GM19397 (cell line): ENCODE data around the gene DISP2.

Source experiments
- ATAC-seq: cut with Tn5 transposase; IDR thresholded peaks from one replicate; pipeline ENCODE4 v1.9.1; 2021; ENCODE audit warnings: mild to moderate bottlenecking, moderate library complexity; ENCODE audit not compliant: unreplicated experiment

DISP2 gene

DNA sequence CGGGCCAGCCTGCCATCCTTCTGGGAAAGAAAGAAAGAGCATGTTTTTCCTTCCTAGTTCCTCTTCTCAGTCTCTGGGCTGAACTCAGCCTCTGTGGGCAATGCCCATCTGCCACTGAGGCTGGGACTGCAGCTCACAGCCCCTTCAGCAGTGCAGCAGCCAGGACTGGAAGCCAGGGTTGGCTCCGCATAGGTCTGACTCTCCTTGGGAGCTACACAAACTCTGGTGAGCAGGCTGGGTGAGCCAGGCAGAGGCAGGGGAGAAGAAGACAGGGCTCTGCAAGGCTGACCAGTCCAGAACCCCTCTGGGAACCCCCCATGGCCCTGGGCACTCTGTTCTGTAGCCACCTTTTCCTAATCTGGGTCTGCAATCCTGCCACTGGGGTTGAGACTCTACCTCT is 3.6 kb downstream of the DISP2 start:
- no peak for ATAC-seq

DNA sequence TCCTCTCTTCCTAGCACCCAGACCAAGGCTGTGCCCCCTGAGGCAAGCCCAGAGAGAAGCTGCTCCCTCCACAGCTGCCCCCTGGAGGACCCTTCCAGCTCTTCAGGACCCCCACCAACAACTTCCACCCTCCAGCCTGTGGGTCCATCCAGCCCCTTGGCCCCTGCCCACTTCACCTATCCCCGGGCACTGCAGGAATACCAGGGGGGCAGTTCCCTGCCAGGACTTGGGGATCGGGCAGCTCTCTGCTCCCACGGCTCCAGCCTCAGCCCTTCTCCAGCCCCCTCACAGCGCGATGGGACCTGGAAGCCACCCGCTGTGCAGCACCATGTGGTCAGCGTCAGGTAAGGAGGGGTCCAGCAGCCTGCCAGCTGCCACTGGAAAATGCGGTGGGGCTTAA is 5.6 kb downstream of the DISP2 start:
- no peak for ATAC-seq

GRCh38 chr15:40364251-40364650 is 6.2 kb downstream of the DISP2 start:
- ATAC-seq: no peak

GRCh38 chr15:40365016-40365415 is 7.0 kb downstream of the DISP2 start:
- ATAC-seq: no peak

GRCh38 chr15:40365624-40366456 is 7.8 kb downstream of the DISP2 start:
- ATAC-seq: no peak

- no peak for ATAC-seq
Measured at GRCh38 chr15:40366457-40367370, 8.7 kb downstream of the DISP2 start.

DNA sequence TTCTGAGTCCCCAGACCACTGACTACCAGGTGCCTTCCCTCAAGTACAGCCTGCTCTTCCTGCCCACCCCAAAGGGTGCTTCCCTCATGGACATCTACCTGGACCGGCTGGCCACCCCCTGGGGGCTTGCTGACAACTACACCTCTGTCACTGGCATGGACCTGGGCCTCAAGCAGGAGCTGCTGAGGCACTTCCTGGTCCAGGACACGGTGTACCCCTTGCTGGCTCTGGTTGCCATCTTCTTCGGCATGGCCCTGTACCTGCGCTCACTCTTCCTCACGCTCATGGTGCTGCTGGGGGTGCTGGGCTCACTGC is 9.3 kb downstream of the DISP2 start:
- no peak for ATAC-seq

DNA sequence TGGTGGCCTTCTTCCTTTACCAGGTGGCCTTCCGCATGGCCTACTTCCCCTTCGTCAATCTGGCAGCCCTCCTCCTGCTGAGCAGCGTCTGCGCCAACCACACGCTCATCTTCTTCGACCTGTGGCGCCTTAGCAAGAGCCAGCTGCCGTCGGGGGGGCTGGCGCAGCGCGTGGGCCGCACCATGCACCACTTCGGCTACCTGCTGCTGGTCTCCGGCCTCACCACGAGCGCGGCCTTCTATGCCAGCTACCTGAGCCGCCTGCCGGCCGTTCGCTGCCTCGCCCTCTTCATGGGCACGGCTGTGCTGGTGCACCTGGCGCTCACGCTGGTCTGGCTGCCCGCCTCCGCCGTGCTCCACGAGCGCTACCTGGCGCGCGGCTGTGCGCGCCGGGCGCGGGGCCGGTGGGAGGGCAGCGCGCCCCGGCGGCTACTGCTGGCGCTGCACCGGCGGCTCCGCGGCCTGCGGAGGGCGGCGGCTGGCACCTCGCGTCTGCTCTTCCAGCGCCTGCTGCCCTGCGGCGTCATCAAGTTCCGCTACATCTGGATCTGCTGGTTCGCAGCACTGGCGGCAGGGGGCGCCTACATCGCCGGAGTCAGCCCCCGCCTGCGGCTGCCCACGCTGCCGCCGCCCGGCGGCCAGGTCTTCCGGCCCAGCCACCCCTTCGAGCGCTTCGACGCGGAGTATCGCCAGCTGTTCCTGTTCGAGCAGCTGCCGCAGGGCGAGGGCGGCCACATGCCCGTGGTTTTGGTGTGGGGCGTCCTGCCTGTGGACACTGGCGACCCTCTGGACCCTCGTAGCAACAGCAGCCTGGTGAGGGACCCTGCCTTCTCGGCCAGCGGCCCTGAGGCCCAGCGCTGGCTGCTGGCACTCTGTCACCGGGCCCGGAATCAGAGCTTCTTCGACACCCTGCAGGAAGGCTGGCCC is 9.9 kb downstream of the DISP2 start:
- ATAC-seq: peak; percentile 85

GRCh38 chr15:40368719-40369473 is 10.9 kb downstream of the DISP2 start:
- no peak for ATAC-seq

GRCh38 chr15:40369474-40369869 is 11.5 kb downstream of the DISP2 start:
- no peak for ATAC-seq

DNA sequence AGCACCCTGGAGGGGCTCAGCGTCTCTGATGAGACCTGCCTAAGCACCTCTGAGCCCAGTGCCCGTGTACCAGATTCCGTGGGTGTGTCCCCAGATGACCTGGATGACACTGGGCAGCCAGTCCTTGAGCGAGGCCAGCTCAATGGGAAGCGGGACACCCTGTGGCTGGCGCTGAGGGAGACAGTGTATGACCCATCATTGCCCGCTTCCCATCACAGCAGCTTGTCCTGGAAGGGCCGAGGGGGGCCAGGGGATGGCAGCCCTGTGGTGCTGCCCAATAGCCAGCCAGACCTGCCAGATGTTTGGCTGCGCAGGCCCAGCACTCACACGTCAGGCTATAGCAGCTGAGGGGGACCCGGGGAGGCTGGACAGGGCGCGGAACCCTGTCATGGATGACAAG is 12.0 kb downstream of the DISP2 start:
- no peak for ATAC-seq

GRCh38 chr15:40372981-40373380 is 15.0 kb downstream of the DISP2 start:
- no peak for ATAC-seq

GRCh38 chr15:40377606-40378005 is 19.6 kb downstream of the DISP2 start:
- no peak for ATAC-seq

DNA sequence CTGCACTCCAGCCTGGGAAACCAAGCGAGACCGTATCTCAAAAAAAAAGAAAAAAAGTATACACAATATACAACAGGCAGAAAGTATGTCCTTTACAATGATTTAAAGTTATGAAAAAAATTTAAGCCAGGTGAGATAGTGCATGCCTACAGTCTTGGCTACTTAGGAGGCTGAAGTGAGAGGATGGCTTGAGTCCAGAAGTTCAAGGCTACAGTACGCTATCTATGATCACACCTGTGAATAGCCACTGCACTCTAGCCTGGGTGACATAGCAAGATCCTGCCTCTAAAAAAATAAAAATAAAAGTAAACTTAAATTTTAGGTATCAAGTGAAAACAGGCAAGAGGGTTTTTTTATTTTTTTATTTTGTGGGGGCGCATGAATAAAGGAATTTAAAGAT is 21.4 kb downstream of the DISP2 start:
- ATAC-seq: no peak

DNA sequence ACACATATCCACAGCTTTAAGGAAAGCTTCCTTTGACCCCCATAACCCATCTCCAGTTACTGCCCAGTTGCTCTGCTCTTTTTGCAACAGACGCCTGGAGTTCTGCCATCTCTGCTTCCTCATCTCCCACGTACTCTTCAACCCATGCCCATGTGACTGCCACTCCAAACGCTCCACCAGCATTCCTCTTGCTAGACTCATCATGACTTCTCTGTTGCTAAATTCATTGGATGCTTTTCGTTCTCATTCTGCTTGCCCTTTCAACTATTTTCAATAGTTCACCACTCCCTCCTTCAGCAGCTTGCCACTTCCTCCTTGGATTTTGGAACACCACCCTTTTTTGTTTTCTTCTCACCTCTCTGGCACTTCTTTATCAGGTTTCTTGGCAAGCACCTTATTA is 21.8 kb downstream of the DISP2 start:
- no peak for ATAC-seq

DNA sequence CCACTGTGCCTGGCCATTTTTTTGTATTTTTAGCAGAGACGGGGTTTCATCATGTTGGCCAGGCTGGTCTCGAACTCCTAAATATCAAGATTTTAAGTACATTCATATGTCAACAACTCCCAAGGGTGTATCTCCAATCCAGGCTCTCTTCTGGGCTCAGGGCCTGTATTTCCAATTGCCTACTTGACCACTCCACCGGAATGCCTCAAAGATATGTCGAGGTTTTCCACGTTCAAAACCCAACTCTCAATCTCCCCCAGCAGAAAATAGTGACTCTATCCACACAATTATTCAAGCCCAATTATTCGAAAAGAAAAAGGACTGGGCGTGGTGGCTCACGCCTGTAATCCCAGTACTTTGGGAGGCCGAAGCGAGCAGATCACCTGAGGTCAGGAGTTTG is 22.6 kb downstream of the DISP2 start:
- no peak for ATAC-seq

DNA sequence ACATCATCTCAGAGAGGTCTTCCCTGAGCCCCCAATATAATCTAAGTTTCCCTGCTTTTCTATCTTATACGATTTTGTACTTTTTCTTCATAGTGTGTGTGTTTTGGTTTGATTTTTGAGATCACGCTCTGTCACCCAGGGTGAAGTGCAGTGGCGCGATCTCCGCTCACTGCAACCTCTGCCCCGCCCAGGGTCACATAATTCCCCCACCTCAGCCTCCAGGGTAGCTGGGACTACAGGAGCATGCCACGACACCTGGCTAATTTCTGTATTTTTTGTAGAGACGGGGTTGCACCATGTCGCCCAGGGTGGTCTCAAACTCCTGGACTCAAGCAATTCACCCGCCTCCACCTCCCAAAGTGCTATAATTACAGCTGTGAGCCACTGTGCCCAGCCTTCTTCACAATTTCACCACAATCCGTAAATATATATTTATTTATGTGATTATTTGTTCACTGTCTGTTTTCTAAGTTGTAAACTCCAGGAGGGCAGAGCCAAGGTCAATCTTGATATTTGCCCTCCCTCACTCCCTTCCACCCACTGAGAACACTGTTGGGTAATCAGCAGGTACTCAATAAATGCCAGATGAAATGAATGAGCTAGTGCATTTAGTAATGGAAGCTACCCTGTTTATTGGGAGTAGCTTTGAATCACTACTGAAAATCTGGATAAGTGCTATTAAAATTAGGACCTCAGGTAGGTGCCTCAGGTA is 24.0 kb downstream of the DISP2 start:
- ATAC-seq: no peak

GRCh38 chr15:40382580-40383456 is 24.8 kb downstream of the DISP2 start, which contains the start of gene KNSTRN:
Gene KNSTRN, plus strand, starts transcription at chr15:40382721. Its CDS starts 115 bp downstream, at chr15:40382836.
- ATAC-seq: peak; percentile 93

DNA sequence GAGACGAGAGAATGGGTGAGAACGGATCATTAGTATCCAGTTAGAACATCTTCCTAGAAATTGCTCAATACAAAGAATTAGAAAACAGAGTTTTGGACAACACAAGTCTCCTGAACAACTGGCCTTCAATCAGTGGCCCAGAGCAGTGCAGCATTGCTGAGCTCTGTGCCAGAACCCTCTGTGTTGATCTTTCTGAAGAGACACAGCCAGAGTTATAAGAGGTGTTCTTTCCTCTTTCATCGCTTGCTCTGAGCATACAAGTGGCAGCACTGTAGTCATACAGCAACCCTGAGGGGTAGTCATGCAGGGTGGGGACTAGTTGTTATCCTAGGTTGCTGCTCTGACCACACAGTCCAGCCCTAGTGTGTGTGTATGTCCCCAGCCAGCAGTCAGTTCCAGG is 28.5 kb downstream of the DISP2 start:
- no peak for ATAC-seq
